ENCODE data around the gene LRRC56. TPM values are rescaled to one million over a fixed set of nuclear protein-coding genes. Genes with fewer than 3 reads are reported as not detected.

Gene LRRC56
- total RNA-seq, 1 experiment from 2014 or later, result 0.34 TPM

- no peak for DNase-seq (ENCODE audit: low read depth)
Observed at GRCh38 chr11:574632-575312, 37.4 kb downstream of the LRRC56 start.

GRCh38 chr11:575313-575995 is 38.1 kb downstream of the LRRC56 start:
- DNase-seq (ENCODE audit: low read depth), result peak; percentile 66

- DNase-seq (ENCODE audit: low read depth), result peak; percentile 89
Observed at GRCh38 chr11:575996-576768, 38.9 kb downstream of the LRRC56 start, which contains the start of gene PHRF1. Gene PHRF1 (plus strand): TSS chr11:576470. CDS start chr11:581513, 5,043 bp downstream.

- no peak for DNase-seq (ENCODE audit: low read depth)
Observed at GRCh38 chr11:576811-577610, 39.7 kb downstream of the LRRC56 start.

- no peak for DNase-seq (ENCODE audit: low read depth)
Observed at GRCh38 chr11:577611-577894, 40.2 kb downstream of the LRRC56 start.

GRCh38 chr11:578276-579035 is 41.1 kb downstream of the LRRC56 start:
- no peak for DNase-seq (ENCODE audit: low read depth)

- no peak for DNase-seq (ENCODE audit: low read depth)
Observed at GRCh38 chr11:579830-580601, 42.7 kb downstream of the LRRC56 start.

- no peak for DNase-seq (ENCODE audit: low read depth)
Observed at GRCh38 chr11:581342-581741, 44.0 kb downstream of the LRRC56 start.

- DNase-seq (ENCODE audit: low read depth), result no peak
Observed at GRCh38 chr11:581752-582151, 44.4 kb downstream of the LRRC56 start.

- no peak for DNase-seq (ENCODE audit: low read depth)
Observed at GRCh38 chr11:584287-584686, 47.0 kb downstream of the LRRC56 start.

- no peak for DNase-seq (ENCODE audit: low read depth)
Observed at GRCh38 chr11:586376-587316, 49.3 kb downstream of the LRRC56 start.

- DNase-seq (ENCODE audit: low read depth), result no peak
Observed at GRCh38 chr11:587546-587945, 50.2 kb downstream of the LRRC56 start.

- DNase-seq (ENCODE audit: low read depth), result peak; percentile 54
Observed at GRCh38 chr11:587978-588380, 50.7 kb downstream of the LRRC56 start.

- no peak for DNase-seq (ENCODE audit: low read depth)
Observed at GRCh38 chr11:589798-590197, 52.5 kb downstream of the LRRC56 start.

GRCh38 chr11:590997-591396 is 53.7 kb downstream of the LRRC56 start:
- no peak for DNase-seq (ENCODE audit: low read depth)

GRCh38 chr11:592501-592900 is 55.2 kb downstream of the LRRC56 start:
- no peak for DNase-seq (ENCODE audit: low read depth)

- DNase-seq (ENCODE audit: low read depth), result no peak
Observed at GRCh38 chr11:592918-593317, 55.6 kb downstream of the LRRC56 start.

GRCh38 chr11:593347-593746 is 56.0 kb downstream of the LRRC56 start:
- DNase-seq (ENCODE audit: low read depth), result no peak

GRCh38 chr11:595400-595799 is 58.1 kb downstream of the LRRC56 start:
- DNase-seq (ENCODE audit: low read depth), result no peak
